Vagina (tissue), 2 donors: Measurements from ENCODE around the gene DGCR8. TPM values are rescaled to one million over a fixed set of nuclear protein-coding genes. Genes with fewer than 3 reads are reported as not detected.

Source experiments
- DNase-seq, 2 donors: peaks; one replicate each; pipeline ENCODE4 v3.0.0-alpha.2; 2017; ENCODE audit errors: extremely low spot score in 2 of 2
- H3K27ac ChIP-seq: fragments of 200-600 bp; sonication (generic); one replicate; pipeline ENCODE4 v1.5.1; 2019
- H3K27me3 ChIP-seq: fragments of 200-600 bp; sonication (generic); one replicate; pipeline ENCODE4 v1.5.1; 2019
- H3K36me3 ChIP-seq, 2 donors: fragments of 200-600 bp; sonication (generic); one replicate each; pipeline ENCODE4 v1.5.1; 2017 to 2019
- H3K4me1 ChIP-seq: fragments of 200-600 bp; sonication (generic); one replicate; pipeline ENCODE4 v1.5.1; 2019
- H3K4me3 ChIP-seq, 2 donors: fragments of 200-600 bp; sonication (generic); 1 replicate in 1 of 2; 2 replicates in 1 of 2; pipeline ENCODE4 v1.5.1; 2016 to 2019
- H3K9me3 ChIP-seq: fragments of 200-600 bp; sonication (generic); one replicate; pipeline ENCODE4 v1.5.1; 2019
- POLR2A ChIP-seq, 2 donors: fragments of 450-650 bp; IDR thresholded peaks; one replicate each; pipeline ENCODE4 v1.6.1; 2017; ENCODE audit warnings: antibody characterized with exemption in 2 of 2, mild to moderate bottlenecking in 2 of 2, moderate library complexity in 2 of 2
- POLR2AphosphoS5 ChIP-seq, 2 donors: sonication (generic); formaldehyde crosslinking; IDR thresholded peaks; one replicate each; pipeline ENCODE4 v1.9.0; 2017; ENCODE audit warnings: antibody characterized with exemption in 2 of 2, mild to moderate bottlenecking in 2 of 2, low read depth in 1 of 2; ENCODE audit not compliant: insufficient read depth in 1 of 2
- intact Hi-C: fragments of 100-400 bp; cut with DNase I; formaldehyde crosslinking; loops from one replicate; pipeline ENCODE4 v1.15.1; 2023
- total RNA-seq: library from RNA; depleted of rRNA; stranded (reverse); fragments of >200 nt; gene quantifications from one replicate; pipeline ENCODE4 v1.2.3, GENCODE V29; 2016
- TF ChIP-seq, protein P1 (sequence below), 3 experiments: fragments of 450-650 bp in 2 of 3; fragments of 200-600 bp in 1 of 3; sonication (generic) in 1 of 3; IDR thresholded peaks; one replicate each; pipeline ENCODE4 v1.5.1; 2017 to 2019; ENCODE audit warnings: antibody characterized with exemption in 3 of 3, mild to moderate bottlenecking in 2 of 3, moderate library complexity in 2 of 3

The DGCR8 gene
- total RNA-seq, 1 donor from 2014 or later = 27.3 TPM

DNA sequence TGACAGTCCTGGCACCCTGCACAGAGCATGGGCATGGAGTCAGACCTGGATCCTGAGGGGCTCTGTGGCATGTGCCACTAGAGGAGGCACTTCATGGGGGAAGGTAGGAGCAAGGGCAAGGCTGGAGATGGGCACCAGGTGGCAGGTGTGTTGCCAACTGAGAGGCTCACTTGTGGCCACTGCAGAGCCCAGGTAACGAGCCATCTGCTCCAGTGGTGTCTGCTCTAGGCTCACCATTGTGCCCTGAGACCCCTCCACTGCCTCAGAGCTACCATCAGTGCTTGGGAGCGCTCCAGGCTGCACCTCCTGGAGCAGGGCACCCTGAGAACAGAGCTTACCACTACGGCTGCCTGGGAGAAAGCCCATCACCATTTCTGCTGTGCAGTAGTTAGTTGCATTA lies 50.3 kb downstream of the DGCR8 start:
- intact Hi-C loops = loop anchor here (2.0 kb wide), 1 partner anchor 50 kb away; the partner anchor contains the start of gene DGCR8
- Histone ChIP-seq H3K36me3 (peaks cover 0 to 16% of the 10 kb centered on the region in 2 donors), H3K27ac (peak overlapping the region; percentile 89), H3K4me1 (peaks cover 42% of the 10 kb centered on the region), H3K9me3 (no peaks in the 10 kb centered on the region), H3K4me3 (peak overlapping the region in 1 of 2 donors; percentile 97), H3K27me3 (no peaks in the 10 kb centered on the region)
- no peak for TF ChIP-seq POLR2AphosphoS5 (IDR thresholded peaks at IDR 0.05; ENCODE audit: insufficient read depth in 1 of 2, low read depth in 1 of 2)
- DNase-seq = no peak

DNA sequence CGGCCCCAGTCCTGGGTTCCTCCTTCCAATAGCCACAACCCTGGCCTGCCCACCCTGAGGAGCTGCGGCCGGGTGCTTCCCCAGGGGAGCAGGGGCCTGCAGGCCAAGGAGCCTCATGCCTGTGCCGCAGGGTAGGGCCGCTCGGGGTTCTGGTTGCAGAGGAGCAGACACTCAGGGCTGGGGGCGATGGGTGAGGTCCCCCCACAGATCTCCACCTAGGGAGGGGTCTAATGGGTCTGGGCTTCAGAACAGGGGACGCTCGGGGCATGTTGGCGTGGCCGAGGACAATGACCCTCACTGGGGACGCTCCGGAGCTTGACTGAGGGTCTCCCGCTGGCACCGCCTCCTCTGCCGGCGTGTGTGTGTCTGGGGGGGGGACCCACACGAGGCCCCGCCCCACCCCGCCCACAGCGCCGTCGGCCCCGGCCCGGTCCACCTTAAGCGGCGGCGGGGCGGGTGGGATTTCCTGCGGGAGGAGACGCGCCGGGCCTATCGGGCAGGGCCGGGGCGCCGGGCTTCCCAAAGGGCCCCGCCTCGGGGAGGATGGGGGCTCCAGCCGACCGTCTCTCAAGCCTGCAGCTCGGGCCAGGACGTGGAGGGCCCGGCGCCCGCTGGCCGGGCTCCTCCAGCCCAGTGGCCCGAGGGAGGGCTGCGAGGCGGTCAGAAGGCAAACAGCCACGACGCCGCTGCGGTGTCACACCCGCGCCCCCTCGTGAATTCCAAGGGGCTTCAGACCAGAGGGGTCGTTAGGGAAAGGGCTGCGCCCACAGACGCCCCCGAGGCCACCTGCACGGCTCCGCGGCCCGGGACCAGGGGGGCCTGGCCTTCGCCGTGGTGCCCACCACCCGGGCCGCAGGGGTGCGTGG lies 50.9 kb downstream of the DGCR8 start:
- intact Hi-C loops = loop anchor here (2.0 kb wide), 1 partner anchor 50 kb away; the partner anchor contains the start of gene DGCR8
- peak in 1 of 2 donors; percentile 35 for TF ChIP-seq POLR2AphosphoS5 (IDR thresholded peaks at IDR 0.05; ENCODE audit: insufficient read depth in 1 of 2, low read depth in 1 of 2)
- TF ChIP-seq, protein P1, sequence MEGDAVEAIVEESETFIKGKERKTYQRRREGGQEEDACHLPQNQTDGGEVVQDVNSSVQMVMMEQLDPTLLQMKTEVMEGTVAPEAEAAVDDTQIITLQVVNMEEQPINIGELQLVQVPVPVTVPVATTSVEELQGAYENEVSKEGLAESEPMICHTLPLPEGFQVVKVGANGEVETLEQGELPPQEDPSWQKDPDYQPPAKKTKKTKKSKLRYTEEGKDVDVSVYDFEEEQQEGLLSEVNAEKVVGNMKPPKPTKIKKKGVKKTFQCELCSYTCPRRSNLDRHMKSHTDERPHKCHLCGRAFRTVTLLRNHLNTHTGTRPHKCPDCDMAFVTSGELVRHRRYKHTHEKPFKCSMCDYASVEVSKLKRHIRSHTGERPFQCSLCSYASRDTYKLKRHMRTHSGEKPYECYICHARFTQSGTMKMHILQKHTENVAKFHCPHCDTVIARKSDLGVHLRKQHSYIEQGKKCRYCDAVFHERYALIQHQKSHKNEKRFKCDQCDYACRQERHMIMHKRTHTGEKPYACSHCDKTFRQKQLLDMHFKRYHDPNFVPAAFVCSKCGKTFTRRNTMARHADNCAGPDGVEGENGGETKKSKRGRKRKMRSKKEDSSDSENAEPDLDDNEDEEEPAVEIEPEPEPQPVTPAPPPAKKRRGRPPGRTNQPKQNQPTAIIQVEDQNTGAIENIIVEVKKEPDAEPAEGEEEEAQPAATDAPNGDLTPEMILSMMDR (IDR thresholded peaks at IDR 0.05) = no peak
- Histone ChIP-seq H3K36me3 (peaks cover 0 to 10% of the 10 kb centered on the region in 2 donors), H3K4me1 (peaks cover 48% of the 10 kb centered on the region), H3K27me3 (no peaks in the 10 kb centered on the region), H3K9me3 (no peaks in the 10 kb centered on the region), H3K4me3 (peak overlapping the region; percentile 97 to 100), H3K27ac (peak overlapping the region; percentile 89)
- DNase-seq = no peak

- no peak for DNase-seq
- Histone ChIP-seq H3K9me3 (no peaks in the 10 kb centered on the region), H3K4me1 (peaks cover 54% of the 10 kb centered on the region), H3K27me3 (no peaks in the 10 kb centered on the region), H3K36me3 (peaks cover 0 to 5% of the 10 kb centered on the region in 2 donors), H3K27ac (peak within 1 kb of the TSS; percentile 89), H3K4me3 (peak within 1 kb of the TSS; percentile 97 to 100)
- intact Hi-C loops = loop anchor here (2.0 kb wide), 1 partner anchor 51 kb away; the partner anchor contains the start of gene DGCR8
- TF ChIP-seq POLR2A (IDR thresholded peaks at IDR 0.05) = no peak
- TF ChIP-seq, protein P1 (IDR thresholded peaks at IDR 0.05) = no peak
- no peak for TF ChIP-seq POLR2AphosphoS5 (IDR thresholded peaks at IDR 0.05; ENCODE audit: insufficient read depth in 1 of 2, low read depth in 1 of 2)
These were observed 51.5 kb downstream of the DGCR8 start, which contains the start of gene ZDHHC8 for GRCh38 chr22:20131597-20131858. Gene ZDHHC8, plus strand, starts transcription at chr22:20131804. Its CDS starts 144 bp downstream, at chr22:20131948.

DNA sequence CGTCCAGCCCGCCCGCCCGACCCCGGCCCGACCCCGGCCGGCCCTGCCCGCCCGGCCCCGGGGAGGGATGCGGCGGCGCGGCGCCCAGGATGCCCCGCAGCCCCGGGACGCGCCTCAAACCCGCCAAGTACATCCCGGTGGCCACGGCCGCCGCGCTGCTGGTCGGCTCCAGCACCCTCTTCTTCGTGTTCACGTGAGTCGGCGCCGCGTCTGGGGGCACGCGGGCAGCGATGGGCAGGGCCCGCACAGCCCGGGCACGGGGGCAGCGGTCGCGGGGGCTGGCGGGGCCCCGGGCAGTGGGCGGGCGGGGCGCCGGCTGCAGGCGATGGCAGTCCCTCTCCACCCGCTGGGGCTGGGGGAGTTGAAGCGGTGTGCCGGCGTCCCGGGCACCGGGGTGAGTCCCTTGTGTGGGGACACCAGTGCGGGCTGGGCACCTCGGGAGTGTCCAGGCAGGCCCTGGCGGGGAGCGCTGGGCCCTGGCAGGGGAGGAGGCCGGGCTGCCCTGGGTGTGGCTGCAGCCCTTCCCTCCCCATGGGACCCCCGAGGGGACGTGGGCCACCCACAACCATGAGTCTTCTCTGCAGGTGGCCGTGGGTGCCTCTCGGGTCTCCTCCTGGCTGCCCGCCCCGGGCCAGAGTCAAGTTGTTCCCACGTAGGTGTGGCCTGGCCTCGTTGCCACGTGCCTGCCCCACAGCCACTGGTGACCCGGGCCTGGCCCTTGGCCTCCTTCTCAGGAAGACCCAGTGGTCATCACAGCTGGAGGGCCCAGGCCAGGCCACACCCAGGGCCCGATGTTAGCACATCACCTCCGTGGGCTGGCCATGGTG lies 52.0 kb downstream of the DGCR8 start:
- Histone ChIP-seq H3K4me3 (peak overlapping the region; percentile 97 to 100), H3K4me1 (peaks cover 59% of the 10 kb centered on the region), H3K27ac (peak overlapping the region; percentile 57), H3K27me3 (no peaks in the 10 kb centered on the region), H3K36me3 (peaks cover 0 to 5% of the 10 kb centered on the region in 2 donors), H3K9me3 (no peaks in the 10 kb centered on the region)
- DNase-seq = no peak
- TF ChIP-seq POLR2AphosphoS5 (IDR thresholded peaks at IDR 0.05; ENCODE audit: insufficient read depth in 1 of 2, low read depth in 1 of 2) = no peak
- intact Hi-C loops = loop anchor here (2.0 kb wide), 1 partner anchor 51 kb away; the partner anchor contains the start of gene DGCR8

DNA sequence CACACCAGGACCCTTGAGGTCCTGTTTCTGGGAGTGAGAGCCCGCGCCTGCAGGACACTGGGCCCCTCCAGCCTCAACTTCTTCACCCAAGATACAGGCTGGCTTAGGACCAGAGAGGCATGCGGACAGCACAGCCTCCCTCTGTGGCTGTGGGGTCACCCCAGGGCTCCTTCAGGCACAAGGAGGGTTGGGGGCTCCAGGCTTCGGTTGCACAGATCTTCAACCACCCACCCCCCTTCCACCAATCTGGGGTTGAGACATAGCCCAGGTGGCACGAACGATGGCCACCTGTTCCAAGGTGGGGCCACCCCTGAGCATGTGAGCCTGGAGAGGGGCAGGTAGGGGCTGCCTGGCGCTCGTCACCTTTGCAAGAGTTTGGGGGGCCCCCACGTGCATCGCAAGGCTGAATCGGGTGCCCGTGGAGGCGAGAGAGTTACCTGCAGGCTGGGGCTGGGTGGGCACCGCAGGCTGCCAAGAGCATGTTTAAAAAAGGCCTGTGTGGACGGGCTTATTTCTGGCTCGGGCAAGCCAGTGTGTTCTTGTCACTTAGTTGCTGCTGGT lies 52.7 kb downstream of the DGCR8 start:
- H3K4me3 ChIP-seq = peak overlapping the region; percentile 97 to 100
- no peaks in the 10 kb centered on the region for H3K27me3 ChIP-seq
- intact Hi-C loops = no loop called here
- peaks cover 66% of the 10 kb centered on the region for H3K4me1 ChIP-seq
- H3K27ac ChIP-seq = peak overlapping the region; percentile 57
- H3K9me3 ChIP-seq = no peaks in the 10 kb centered on the region
- TF ChIP-seq POLR2A (IDR thresholded peaks at IDR 0.05) = no peak
- TF ChIP-seq, protein P1 (IDR thresholded peaks at IDR 0.05) = no peak
- no peak for TF ChIP-seq POLR2AphosphoS5 (IDR thresholded peaks at IDR 0.05; ENCODE audit: insufficient read depth in 1 of 2, low read depth in 1 of 2)
- no peaks in the 10 kb centered on the region for H3K36me3 ChIP-seq
- no peak for DNase-seq
